Measurements from ENCODE around the gene IBSP. TPM values are rescaled to one million over a fixed set of nuclear protein-coding genes. Genes with fewer than 3 reads are reported as not detected.
A peak's percentile ranks its signal among the peaks of the same experiment; 100 is the strongest.

The IBSP gene
- total RNA-seq, 1 experiment from 2014 or later = not detected

DNA sequence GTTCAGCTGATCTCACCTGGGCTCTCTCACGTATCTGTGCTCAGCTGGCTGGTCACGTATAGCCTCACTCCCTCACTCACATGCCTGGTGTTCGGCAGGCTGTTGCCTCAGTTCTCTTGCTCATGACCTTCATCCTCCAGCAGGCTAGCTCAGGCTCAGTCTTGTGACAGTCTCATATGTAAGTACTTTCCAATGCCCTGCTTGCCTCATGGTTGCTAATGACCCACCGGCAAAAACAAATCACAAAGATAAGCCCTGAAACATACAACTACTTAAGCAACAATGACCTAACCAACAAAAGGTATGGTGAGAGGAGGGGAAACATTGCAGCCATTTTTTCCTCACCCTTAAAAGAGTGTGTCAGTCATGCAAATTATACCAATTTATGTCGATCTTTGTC is 58.4 kb downstream of the IBSP start:
- Mint-ChIP-seq H3K9me3 (ENCODE audit: low read depth, unreplicated experiment) (peaks cover 3% of the 10 kb centered on the region), H3K4me3 (ENCODE audit: low read depth, unreplicated experiment) (no peak overlapping the region), H3K27me3 (ENCODE audit: unreplicated experiment) (no peaks in the 10 kb centered on the region), H3K27ac (ENCODE audit: unreplicated experiment) (peak overlapping the region; percentile 52), H3K36me3 (ENCODE audit: insufficient read depth, unreplicated experiment) (no peaks in the 10 kb centered on the region), H3K4me1 (ENCODE audit: low read depth, unreplicated experiment) (peaks cover 49% of the 10 kb centered on the region)
- TF ChIP-seq, protein P1, sequence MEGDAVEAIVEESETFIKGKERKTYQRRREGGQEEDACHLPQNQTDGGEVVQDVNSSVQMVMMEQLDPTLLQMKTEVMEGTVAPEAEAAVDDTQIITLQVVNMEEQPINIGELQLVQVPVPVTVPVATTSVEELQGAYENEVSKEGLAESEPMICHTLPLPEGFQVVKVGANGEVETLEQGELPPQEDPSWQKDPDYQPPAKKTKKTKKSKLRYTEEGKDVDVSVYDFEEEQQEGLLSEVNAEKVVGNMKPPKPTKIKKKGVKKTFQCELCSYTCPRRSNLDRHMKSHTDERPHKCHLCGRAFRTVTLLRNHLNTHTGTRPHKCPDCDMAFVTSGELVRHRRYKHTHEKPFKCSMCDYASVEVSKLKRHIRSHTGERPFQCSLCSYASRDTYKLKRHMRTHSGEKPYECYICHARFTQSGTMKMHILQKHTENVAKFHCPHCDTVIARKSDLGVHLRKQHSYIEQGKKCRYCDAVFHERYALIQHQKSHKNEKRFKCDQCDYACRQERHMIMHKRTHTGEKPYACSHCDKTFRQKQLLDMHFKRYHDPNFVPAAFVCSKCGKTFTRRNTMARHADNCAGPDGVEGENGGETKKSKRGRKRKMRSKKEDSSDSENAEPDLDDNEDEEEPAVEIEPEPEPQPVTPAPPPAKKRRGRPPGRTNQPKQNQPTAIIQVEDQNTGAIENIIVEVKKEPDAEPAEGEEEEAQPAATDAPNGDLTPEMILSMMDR (IDR thresholded peaks at IDR 0.05; ENCODE audit: unreplicated experiment) = no peak
- CTCF ChIA-PET = no interaction called here
- intact Hi-C loops (cut with micrococcal nuclease; ENCODE audit: unreplicated experiment) = loop anchor here (5.0 kb wide), 1 partner anchor 40 kb away; no protein-coding TSS in a partner anchor
- DNase-seq = no peak
- BruUV-seq (replicated peaks) = no TSS peak

Other genes starting within 250 kb of the IBSP start
- not detected in 2 replicates for gene DSPP, start 191.0 kb upstream of the IBSP start, total RNA-seq (2022)
- gene DMP1, start 149.3 kb upstream of the IBSP start, total RNA-seq (2022) = not detected in 2 replicates
- gene MEPE, start 33.4 kb downstream of the IBSP start, total RNA-seq (2022) = not detected in 2 replicates
- 1,002 and 1,878 TPM in 2 replicates for gene SPP1, start 176.2 kb downstream of the IBSP start, total RNA-seq (2022)
- 30.4 and 31.6 TPM in 2 replicates for gene PKD2, start 208.1 kb downstream of the IBSP start, total RNA-seq (2022)

Data from Calu3 (cell line).